Bronchial epithelial cell (primary cell): ENCODE results near the gene CLTRN. TPM values are rescaled to one million over a fixed set of nuclear protein-coding genes. Genes with fewer than 3 reads are reported as not detected.

ENCODE experiments used
- DNase-seq: peaks from one replicate; pipeline ENCODE4 v3.0.0-alpha.2; 2010; ENCODE audit warnings: low read depth
- FAIRE-seq: peaks from 2 replicates; lab custom pipeline; 2011; peaks lifted over from hg19 to GRCh38; lab: Jason Lieb, UNC
- H3K27me3 ChIP-seq: 2 replicates; pipeline ENCODE4 v1.5.1; 2011; ENCODE audit warnings: low read length; ENCODE audit not compliant: control insufficient read depth, insufficient read depth
- H3K36me3 ChIP-seq: 2 replicates; pipeline ENCODE4 v1.5.1; 2011; ENCODE audit warnings: low read length; ENCODE audit not compliant: control insufficient read depth, insufficient read depth
- H3K4me3 ChIP-seq: 2 replicates; pipeline ENCODE4 v1.5.1; 2011; ENCODE audit warnings: mild to moderate bottlenecking, low read depth, low read length, control low read depth
- CTCF ChIP-seq: IDR thresholded peaks from 2 replicates; pipeline ENCODE4 v1.5.1; 2011; ENCODE audit warnings: mild to moderate bottlenecking, moderate library complexity, low read length, control low read depth, inconsistent platforms; ENCODE audit not compliant: insufficient read depth, severe bottlenecking
- total RNA-seq: library from RNA; depleted of rRNA; stranded (reverse); fragments of >200 nt; gene quantifications from 2 replicates; pipeline ENCODE4 v1.2.1, GENCODE V29; 2014

The CLTRN gene
- total RNA-seq, 1 donor from 2014 or later, result 0.53 TPM

- DNase-seq (no peak), FAIRE-seq (no peak)
- no peaks in the 10 kb centered on the region for H3K27me3 ChIP-seq
- no peak for TF ChIP-seq CTCF
- no peak overlapping the region for H3K4me3 ChIP-seq
- no peaks in the 10 kb centered on the region for H3K36me3 ChIP-seq
Measured at GRCh38 chrX:15645266-15645665, 19.3 kb downstream of the CLTRN start.

- TF ChIP-seq CTCF, result no peak
- DNase-seq, result no peak
- no peak for FAIRE-seq
- Histone ChIP-seq H3K4me3 (no peak overlapping the region), H3K27me3 (no peaks in the 10 kb centered on the region), H3K36me3 (no peaks in the 10 kb centered on the region)
Measured at GRCh38 chrX:15644560-15644872, 20.1 kb downstream of the CLTRN start.

GRCh38 chrX:15643786-15644559, 20.6 kb downstream of the CLTRN start:
- no peak overlapping the region for H3K4me3 ChIP-seq
- FAIRE-seq (no peak), DNase-seq (no peak)
- TF ChIP-seq CTCF, result no peak
- no peaks in the 10 kb centered on the region for H3K36me3 ChIP-seq
- H3K27me3 ChIP-seq, result no peaks in the 10 kb centered on the region

GRCh38 chrX:15631637-15632036, 33.0 kb downstream of the CLTRN start:
- no peaks in the 10 kb centered on the region for H3K27me3 ChIP-seq
- DNase-seq (no peak), FAIRE-seq (no peak)
- H3K36me3 ChIP-seq, result no peaks in the 10 kb centered on the region
- TF ChIP-seq CTCF, result no peak
- no peak overlapping the region for H3K4me3 ChIP-seq

GRCh38 chrX:15623054-15623453, 41.6 kb downstream of the CLTRN start:
- no peak overlapping the region for H3K4me3 ChIP-seq
- DNase-seq, result no peak
- no peaks in the 10 kb centered on the region for H3K36me3 ChIP-seq
- FAIRE-seq, result no peak
- TF ChIP-seq CTCF, result no peak
- H3K27me3 ChIP-seq, result no peaks in the 10 kb centered on the region
